Karpas-422 (cell line): Measurements from ENCODE around the gene RNU6-7. TPM values are rescaled to one million over a fixed set of nuclear protein-coding genes. Genes with fewer than 3 reads are reported as not detected.

Experiments
- DNase-seq: peaks from one replicate; pipeline ENCODE4 v3.0.0-alpha.2; 2015
- H2AFZ ChIP-seq: fragments of 200-600 bp; sonication (generic); 2 replicates; pipeline ENCODE4 v1.6.1; 2014; ENCODE audit warnings: antibody characterized with exemption, low read length, mixed read lengths
- H3K27ac ChIP-seq: fragments of 200-600 bp; sonication (generic); 2 replicates; pipeline ENCODE4 v1.5.1; 2014; ENCODE audit warnings: mild to moderate bottlenecking, low read length, moderate library complexity
- H3K27me3 ChIP-seq: fragments of 200-600 bp; sonication (generic); 2 replicates; pipeline ENCODE4 v1.6.1; 2014; ENCODE audit warnings: low read length, mixed read lengths
- H3K36me3 ChIP-seq: fragments of 200-600 bp; sonication (generic); 2 replicates; pipeline ENCODE4 v1.6.1; 2014; ENCODE audit warnings: low read length, mixed read lengths; ENCODE audit not compliant: insufficient read depth
- H3K4me1 ChIP-seq: fragments of 200-600 bp; sonication (generic); 2 replicates; pipeline ENCODE4 v1.6.1; 2014; ENCODE audit warnings: mild to moderate bottlenecking, low read length, mixed read lengths
- H3K4me2 ChIP-seq: fragments of 200-600 bp; sonication (generic); 2 replicates; pipeline ENCODE4 v1.6.1; 2014; ENCODE audit warnings: low read length, low read depth, mild to moderate bottlenecking; ENCODE audit not compliant: poor library complexity, severe bottlenecking
- H3K4me3 ChIP-seq: fragments of 200-600 bp; sonication (generic); 2 replicates; pipeline ENCODE4 v1.5.1; 2014; ENCODE audit warnings: mild to moderate bottlenecking, antibody characterized with exemption, low read length, mixed read lengths
- H3K79me2 ChIP-seq: fragments of 200-600 bp; sonication (generic); 2 replicates; pipeline ENCODE4 v1.6.1; 2014; ENCODE audit warnings: mild to moderate bottlenecking, low read length, mixed read lengths
- H3K9ac ChIP-seq: fragments of 200-600 bp; sonication (generic); 2 replicates; pipeline ENCODE4 v1.6.0; 2014; ENCODE audit warnings: low read length
- H3K9me2 ChIP-seq: fragments of 200-600 bp; sonication (generic), shearing (Covaris generic); replicated peaks from 2 replicates; pipeline ENCODE4 v1.6.0; 2014; ENCODE audit warnings: mild to moderate bottlenecking, low read length, moderate library complexity; ENCODE audit not compliant: insufficient read depth
- H3K9me3 ChIP-seq: fragments of 300-700, 200-600 bp; sonication (generic); 2 replicates; pipeline ENCODE4 v1.6.1; 2014; ENCODE audit warnings: low read length, mixed read lengths
- H4K20me1 ChIP-seq: fragments of 200-600 bp; sonication (generic); 2 replicates; pipeline ENCODE4 v1.6.1; 2014; ENCODE audit warnings: mild to moderate bottlenecking, antibody characterized with exemption, low read length, low read depth; ENCODE audit not compliant: insufficient read depth
- total RNA-seq: library from RNA; depleted of rRNA; stranded (reverse); fragments of >200 nt; shearing (Covaris generic); gene quantifications from 2 replicates; pipeline ENCODE4 v1.2.3, GENCODE V29; 2014; ENCODE audit warnings: low replicate concordance

Gene RNU6-7
- total RNA-seq, 1 experiment from 2014 or later = not detected

DNA sequence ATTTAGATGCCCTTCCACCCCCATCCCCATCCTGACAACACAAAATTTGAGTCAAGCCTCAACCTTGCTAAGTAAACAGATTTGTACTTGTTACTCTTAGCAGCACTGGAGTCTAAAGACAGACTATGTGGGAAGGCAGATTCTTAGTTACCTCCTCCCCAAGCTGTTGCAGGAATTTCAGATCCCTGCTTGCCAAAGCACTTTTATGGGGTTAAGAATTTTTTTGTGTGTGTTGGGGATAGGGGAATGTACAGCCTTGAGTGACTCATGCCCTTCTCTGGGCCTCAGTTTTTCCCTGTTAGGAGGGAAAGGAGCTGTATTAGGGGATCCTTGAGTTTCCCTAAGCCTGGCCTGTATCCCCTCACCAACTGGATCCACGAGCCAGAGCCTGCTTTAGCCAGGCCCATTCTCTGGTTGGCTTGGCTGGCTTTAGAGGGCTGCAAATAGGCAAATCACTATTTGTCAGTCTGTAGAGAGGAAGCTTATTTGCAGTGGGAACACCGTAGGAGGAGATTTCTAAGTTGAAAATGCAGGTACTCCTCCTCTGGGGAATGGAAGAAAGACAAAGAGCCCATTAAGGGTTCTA is 28.9 kb downstream of the RNU6-7 start:
- Histone ChIP-seq H3K79me2 (no peaks in the 10 kb centered on the region), H3K9me2 (no peaks in the 10 kb centered on the region), H3K4me2 (no peak overlapping the region), H3K9ac (no peak overlapping the region), H3K4me1 (no peaks in the 10 kb centered on the region), H4K20me1 (no peaks in the 10 kb centered on the region), H3K27me3 (no peaks in the 10 kb centered on the region), H3K9me3 (no peaks in the 10 kb centered on the region), H3K27ac (no peak overlapping the region), H2AFZ (no peak overlapping the region), H3K36me3 (no peaks in the 10 kb centered on the region), H3K4me3 (no peak overlapping the region)
- no peak for DNase-seq

DNA sequence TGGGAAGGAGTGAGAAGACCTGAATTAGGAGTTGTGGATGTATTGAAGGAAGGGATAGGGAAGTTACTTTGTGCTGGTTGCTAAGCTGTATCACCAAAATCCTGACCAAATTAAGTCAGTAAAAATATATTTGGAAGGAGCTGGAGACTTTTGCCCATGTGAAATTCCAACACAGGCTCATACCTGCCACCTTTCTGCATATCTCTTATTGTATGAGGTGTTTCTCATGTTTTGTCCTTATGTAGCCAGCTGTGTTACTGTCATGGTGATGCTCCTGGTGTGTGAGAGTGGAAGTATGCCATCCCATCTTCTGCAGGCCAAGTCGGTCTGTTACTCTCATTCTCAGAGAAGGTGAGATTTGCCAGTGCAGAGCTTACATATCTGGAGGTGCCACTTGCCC is 30.6 kb downstream of the RNU6-7 start:
- no peaks in the 10 kb centered on the region for H3K9me3 ChIP-seq
- H3K4me2 ChIP-seq = no peak overlapping the region
- H3K9ac ChIP-seq = no peak overlapping the region
- no peaks in the 10 kb centered on the region for H3K79me2 ChIP-seq
- H3K27ac ChIP-seq = no peak overlapping the region
- no peaks in the 10 kb centered on the region for H3K27me3 ChIP-seq
- H3K4me3 ChIP-seq = no peak overlapping the region
- H2AFZ ChIP-seq = no peak overlapping the region
- H3K9me2 ChIP-seq = no peaks in the 10 kb centered on the region
- no peaks in the 10 kb centered on the region for H4K20me1 ChIP-seq
- DNase-seq = no peak
- H3K4me1 ChIP-seq = no peaks in the 10 kb centered on the region
- H3K36me3 ChIP-seq = no peaks in the 10 kb centered on the region

- no peak for DNase-seq
- H3K4me1 ChIP-seq = no peaks in the 10 kb centered on the region
- no peaks in the 10 kb centered on the region for H3K36me3 ChIP-seq
- no peak overlapping the region for H2AFZ ChIP-seq
- no peaks in the 10 kb centered on the region for H4K20me1 ChIP-seq
- H3K79me2 ChIP-seq = no peaks in the 10 kb centered on the region
- H3K9ac ChIP-seq = no peak overlapping the region
- H3K27ac ChIP-seq = no peak overlapping the region
- H3K9me3 ChIP-seq = no peaks in the 10 kb centered on the region
- no peak overlapping the region for H3K4me3 ChIP-seq
- H3K4me2 ChIP-seq = no peak overlapping the region
- H3K27me3 ChIP-seq = no peaks in the 10 kb centered on the region
- H3K9me2 ChIP-seq = no peaks in the 10 kb centered on the region
Measured at GRCh38 chr14:32233260-32233659, 31.4 kb downstream of the RNU6-7 start.

DNA sequence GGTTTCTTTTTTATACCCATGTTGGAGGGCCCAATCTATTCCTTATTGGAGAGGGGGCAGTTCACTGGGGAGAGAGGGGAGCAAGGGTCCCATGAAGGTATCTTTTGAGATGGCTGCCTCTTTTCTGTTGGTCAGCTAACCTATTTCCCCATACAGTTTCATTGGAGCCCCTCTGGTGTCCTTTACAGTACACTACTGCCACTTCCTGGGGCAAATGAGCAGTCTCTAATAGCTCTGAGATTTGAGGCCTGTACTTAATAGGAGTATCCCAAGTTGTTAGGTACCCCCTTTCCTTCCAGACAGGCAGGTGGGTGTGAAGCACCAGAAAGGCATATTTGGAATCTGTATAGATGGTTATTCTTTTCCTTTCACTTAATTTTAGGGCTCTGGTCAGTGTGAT is 42.6 kb downstream of the RNU6-7 start:
- no peaks in the 10 kb centered on the region for H3K27me3 ChIP-seq
- no peaks in the 10 kb centered on the region for H4K20me1 ChIP-seq
- no peaks in the 10 kb centered on the region for H3K36me3 ChIP-seq
- no peak overlapping the region for H3K9ac ChIP-seq
- no peaks in the 10 kb centered on the region for H3K4me1 ChIP-seq
- H3K4me2 ChIP-seq = no peak overlapping the region
- H3K27ac ChIP-seq = no peak overlapping the region
- no peaks in the 10 kb centered on the region for H3K9me2 ChIP-seq
- H3K9me3 ChIP-seq = no peaks in the 10 kb centered on the region
- H3K79me2 ChIP-seq = no peaks in the 10 kb centered on the region
- DNase-seq = peak; percentile 57
- H2AFZ ChIP-seq = no peak overlapping the region
- H3K4me3 ChIP-seq = no peak overlapping the region

DNA sequence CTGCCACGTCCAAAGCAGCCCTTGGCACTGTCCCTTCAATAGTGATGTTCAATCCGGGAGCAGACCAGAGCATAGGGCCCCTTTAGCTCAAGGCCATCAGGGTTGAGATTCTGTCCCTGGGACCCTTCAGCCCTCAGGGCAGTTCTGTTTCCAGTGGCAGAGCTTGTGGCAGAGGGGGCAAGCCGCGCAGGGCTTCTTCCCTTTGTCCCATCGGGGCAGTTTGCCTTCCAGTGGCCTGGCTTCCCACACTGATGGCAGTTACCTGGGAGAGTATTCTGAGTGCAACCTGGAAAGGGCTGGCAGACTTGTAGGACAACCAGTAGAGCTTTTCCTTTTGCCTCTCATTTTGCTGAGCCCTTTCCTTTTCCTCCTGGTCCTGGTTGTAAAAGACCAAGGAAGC is 44.9 kb downstream of the RNU6-7 start:
- Histone ChIP-seq H3K27me3 (no peaks in the 10 kb centered on the region), H3K4me3 (no peak overlapping the region), H3K36me3 (no peaks in the 10 kb centered on the region), H3K9me2 (no peaks in the 10 kb centered on the region), H4K20me1 (no peaks in the 10 kb centered on the region), H3K27ac (no peak overlapping the region), H3K4me2 (no peak overlapping the region), H2AFZ (no peak overlapping the region), H3K9me3 (no peaks in the 10 kb centered on the region), H3K79me2 (no peaks in the 10 kb centered on the region), H3K9ac (no peak overlapping the region), H3K4me1 (no peaks in the 10 kb centered on the region)
- DNase-seq = no peak

DNA sequence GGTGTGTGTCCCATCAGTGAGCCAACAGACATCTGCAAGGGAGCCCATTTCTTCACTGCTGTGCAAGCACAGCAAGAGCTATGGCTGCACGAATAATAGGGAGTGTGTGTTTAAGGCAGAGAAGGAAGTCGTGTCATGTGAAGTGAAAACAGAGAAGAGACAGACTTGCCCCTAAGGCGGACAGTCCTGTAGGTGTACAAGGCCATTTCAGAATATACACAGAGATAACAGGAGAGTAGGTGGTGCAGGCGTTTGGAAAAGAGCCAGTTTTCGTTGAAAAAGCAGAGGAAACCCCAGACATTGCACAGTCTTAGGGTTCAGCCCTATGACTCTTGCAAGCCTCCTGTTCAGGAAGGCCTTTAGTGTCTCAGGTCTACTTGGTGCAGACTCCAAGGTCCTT is 47.5 kb downstream of the RNU6-7 start:
- Histone ChIP-seq H2AFZ (no peak overlapping the region), H3K4me3 (no peak overlapping the region), H3K27me3 (no peaks in the 10 kb centered on the region), H3K9me3 (no peaks in the 10 kb centered on the region), H3K4me2 (no peak overlapping the region), H4K20me1 (no peaks in the 10 kb centered on the region), H3K36me3 (no peaks in the 10 kb centered on the region), H3K27ac (no peak overlapping the region), H3K9ac (no peak overlapping the region), H3K9me2 (no peaks in the 10 kb centered on the region), H3K79me2 (no peaks in the 10 kb centered on the region), H3K4me1 (no peaks in the 10 kb centered on the region)
- no peak for DNase-seq

DNA sequence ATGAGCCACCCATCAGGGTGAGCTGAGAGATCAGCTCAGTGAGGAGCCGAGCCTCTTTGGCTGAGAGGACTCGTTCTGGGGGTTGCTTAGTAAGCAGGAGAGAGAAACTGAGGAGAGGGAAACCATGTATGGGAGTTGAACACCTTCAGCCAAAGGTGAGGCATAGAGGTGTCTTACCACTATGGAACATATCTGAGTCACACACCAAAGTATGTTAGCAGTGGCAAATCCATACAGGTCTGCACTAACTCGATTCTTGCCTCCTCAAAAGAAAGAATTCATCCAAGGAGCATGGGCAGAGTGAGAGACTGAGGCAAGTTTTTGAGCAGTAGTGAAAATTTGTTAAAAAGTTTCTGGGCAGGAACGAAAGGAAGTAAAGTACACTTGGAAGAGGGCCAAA is 47.9 kb downstream of the RNU6-7 start:
- Histone ChIP-seq H3K27me3 (no peaks in the 10 kb centered on the region), H3K79me2 (no peaks in the 10 kb centered on the region), H2AFZ (no peak overlapping the region), H3K36me3 (no peaks in the 10 kb centered on the region), H3K9ac (no peak overlapping the region), H3K4me2 (no peak overlapping the region), H3K9me2 (no peaks in the 10 kb centered on the region), H3K27ac (no peak overlapping the region), H4K20me1 (no peaks in the 10 kb centered on the region), H3K4me3 (no peak overlapping the region), H3K9me3 (no peaks in the 10 kb centered on the region), H3K4me1 (no peaks in the 10 kb centered on the region)
- DNase-seq = no peak

GRCh38 chr14:32250681-32251080 is 48.8 kb downstream of the RNU6-7 start:
- no peak overlapping the region for H3K4me3 ChIP-seq
- H3K9me2 ChIP-seq = no peaks in the 10 kb centered on the region
- H3K27ac ChIP-seq = no peak overlapping the region
- H3K4me1 ChIP-seq = no peaks in the 10 kb centered on the region
- H3K4me2 ChIP-seq = no peak overlapping the region
- no peaks in the 10 kb centered on the region for H3K36me3 ChIP-seq
- no peaks in the 10 kb centered on the region for H3K79me2 ChIP-seq
- H3K9ac ChIP-seq = no peak overlapping the region
- DNase-seq = no peak
- H2AFZ ChIP-seq = no peak overlapping the region
- H4K20me1 ChIP-seq = no peaks in the 10 kb centered on the region
- H3K9me3 ChIP-seq = no peaks in the 10 kb centered on the region
- H3K27me3 ChIP-seq = no peaks in the 10 kb centered on the region

DNA sequence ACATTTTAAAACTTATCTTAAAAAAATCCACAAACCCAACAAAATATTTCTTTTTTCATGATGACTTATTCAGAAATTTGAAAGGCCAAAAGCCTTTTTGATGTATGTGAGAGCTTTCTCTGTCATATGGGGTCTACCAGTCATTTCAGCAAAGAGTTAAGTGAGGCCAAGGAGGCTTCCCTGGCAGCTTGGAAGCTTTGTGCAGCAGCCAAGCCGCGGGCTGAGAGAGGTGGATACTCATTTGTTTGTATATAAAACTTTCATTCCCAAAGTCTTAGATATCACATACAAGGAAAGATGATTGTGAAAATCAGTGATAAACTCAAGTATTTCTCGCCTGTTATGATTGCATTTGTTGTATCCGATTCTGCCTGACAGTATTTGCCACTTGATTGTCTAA is 49.7 kb downstream of the RNU6-7 start:
- Histone ChIP-seq H3K36me3 (no peaks in the 10 kb centered on the region), H4K20me1 (no peaks in the 10 kb centered on the region), H3K27me3 (no peaks in the 10 kb centered on the region), H3K9me2 (no peaks in the 10 kb centered on the region), H3K79me2 (no peaks in the 10 kb centered on the region), H3K4me1 (no peaks in the 10 kb centered on the region), H3K4me2 (no peak overlapping the region), H3K4me3 (no peak overlapping the region), H3K9ac (no peak overlapping the region), H2AFZ (peak overlapping the region; percentile 5; the same call in 1 of the 2 replicates), H3K27ac (no peak overlapping the region), H3K9me3 (no peaks in the 10 kb centered on the region)
- no peak for DNase-seq
